Adipose tissue (tissue), 3 donors: Measurements from ENCODE around the gene SPG7. TPM values are rescaled to one million over a fixed set of nuclear protein-coding genes. Genes with fewer than 3 reads are reported as not detected.

Experiments
- H3K27ac ChIP-seq: one replicate; pipeline ENCODE4 v1.5.1; 2013; ENCODE audit warnings: low read depth, low read length
- WGBS, 3 donors: extraction: QIAGEN DNeasy Blood & Tissue Kit; methylation state at CpG; one replicate each; pipeline ENCODE4 v1.1.7; 2013; 5-methylcytosine and 5-hydroxymethylcytosine counted together
- polyA plus RNA-seq, 3 donors: library from polyadenylated mRNA; stranded (reverse); fragments of 200-250 nt; gene quantifications; one replicate each; pipeline ENCODE4 v1.2.3, GENCODE V29; 2013
- donor health status: healthy with polysubstance abuse.
- donor health status: Bipolar disorder and iron deficiency.
- donor health status: healthy.

The SPG7 gene
- polyA plus RNA-seq, 3 donors, result 38.4 to 62.0 (median 61.1) TPM

GRCh38 chr16:89482817-89483205 is 25.4 kb upstream of the SPG7 start:
- H3K27ac ChIP-seq, result no peak overlapping the region
- 63 to 81% (median 70%) methylated on average over 5 of the region's 5 CpGs for WGBS, 3 donors

GRCh38 chr16:89484041-89484501 is 24.1 kb upstream of the SPG7 start:
- 60 to 85% (median 65%) methylated on average over 5 of the region's 5 CpGs for WGBS, 3 donors
- H3K27ac ChIP-seq, result no peak overlapping the region

GRCh38 chr16:89484923-89485679 is 23.1 kb upstream of the SPG7 start:
- 43 to 64% (median 57%) methylated on average over 11 of the region's 11 CpGs for WGBS, 3 donors
- H3K27ac ChIP-seq, result no peak overlapping the region

GRCh38 chr16:89485701-89486246 is 22.4 kb upstream of the SPG7 start:
- 22 to 57% (median 55%) methylated on average over 4 of the region's 4 CpGs for WGBS, 3 donors
- no peak overlapping the region for H3K27ac ChIP-seq

- peak overlapping the region; percentile 91 for H3K27ac ChIP-seq
Observed at GRCh38 chr16:89489040-89489897, 18.9 kb upstream of the SPG7 start.

GRCh38 chr16:89489898-89490438 is 18.2 kb upstream of the SPG7 start:
- H3K27ac ChIP-seq, result peak overlapping the region; percentile 91
- WGBS, 3 donors, result 1% methylated on average over 21 to 65 of the region's 81 CpGs

More at GRCh38 chr16:89489040-89489897, 18.9 kb upstream of the SPG7 start:
- 1% methylated on average over 44 to 70 of the region's 71 CpGs for WGBS, 3 donors

- 0 to 1% (median 0%) methylated on average over 73 to 96 of the region's 96 CpGs for WGBS, 3 donors
- peak within 1 kb of the TSS; percentile 91 for H3K27ac ChIP-seq
Observed at GRCh38 chr16:89490439-89491237, 17.6 kb upstream of the SPG7 start, which contains the start of gene ANKRD11. TSS of gene ANKRD11 (minus strand) at chr16:89490561. CDS start at chr16:89317019, 173,542 bp downstream.

- 2 to 3% (median 3%) methylated on average over 22 of the region's 22 CpGs for WGBS, 3 donors
- H3K27ac ChIP-seq, result peak overlapping the region; percentile 63
Observed at GRCh38 chr16:89491238-89491869, 16.8 kb upstream of the SPG7 start.

- 80 to 85% (median 85%) methylated on average over 24 of the region's 24 CpGs for WGBS, 3 donors
- H3K27ac ChIP-seq, result no peak overlapping the region
Observed at GRCh38 chr16:89491974-89492687, 16.1 kb upstream of the SPG7 start.

- no peak overlapping the region for H3K27ac ChIP-seq
- WGBS, 3 donors, result 66 to 79% (median 73%) methylated on average over 5 of the region's 5 CpGs
Observed at GRCh38 chr16:89493776-89494175, 14.4 kb upstream of the SPG7 start.

GRCh38 chr16:89495121-89495520 is 13.1 kb upstream of the SPG7 start:
- no peak overlapping the region for H3K27ac ChIP-seq
- 59 to 87% (median 64%) methylated on average over 3 of the region's 3 CpGs for WGBS, 3 donors

- WGBS, 3 donors, result 56 to 79% (median 79%) methylated on average over 10 of the region's 10 CpGs
- no peak overlapping the region for H3K27ac ChIP-seq
Observed at GRCh38 chr16:89498839-89499238, 9.4 kb upstream of the SPG7 start.

GRCh38 chr16:89499767-89500166 is 8.4 kb upstream of the SPG7 start:
- WGBS, 3 donors, result 93 to 100% (median 97%) methylated on average over 3 of the region's 3 CpGs
- no peak overlapping the region for H3K27ac ChIP-seq

GRCh38 chr16:89502081-89502843 is 5.9 kb upstream of the SPG7 start:
- H3K27ac ChIP-seq, result no peak overlapping the region
- WGBS, 3 donors, result 27 to 59% (median 58%) methylated on average over 20 to 21 of the region's 21 CpGs

GRCh38 chr16:89504091-89504490 is 4.1 kb upstream of the SPG7 start:
- H3K27ac ChIP-seq, result no peak overlapping the region
- WGBS, 3 donors, result 63 to 86% (median 65%) methylated on average over 7 of the region's 7 CpGs
